ENCODE data around the gene PROCR. TPM values are rescaled to one million over a fixed set of nuclear protein-coding genes. Genes with fewer than 3 reads are reported as not detected.

Gene PROCR
- total RNA-seq, 4 donors from 2014 or later: 16.4 to 26.6 (median 23.4) TPM

- Histone ChIP-seq H3K27me3 (no peaks in the 10 kb centered on the region), H3K4me3 (peak overlapping the region; percentile 44), H3K27ac (peak overlapping the region; percentile 30), H3K36me3 (peaks cover 4% of the 10 kb centered on the region), H3K4me1 (peaks cover 29% of the 10 kb centered on the region), H3K9me3 (no peaks in the 10 kb centered on the region)
- 78% methylated on average over 12 of the region's 12 CpGs for WGBS
- no peak for TF ChIP-seq EP300 (IDR thresholded peaks at IDR 0.05)
- no peak for TF ChIP-seq POLR2AphosphoS5 (IDR thresholded peaks at IDR 0.05)
- TF ChIP-seq, protein P1, sequence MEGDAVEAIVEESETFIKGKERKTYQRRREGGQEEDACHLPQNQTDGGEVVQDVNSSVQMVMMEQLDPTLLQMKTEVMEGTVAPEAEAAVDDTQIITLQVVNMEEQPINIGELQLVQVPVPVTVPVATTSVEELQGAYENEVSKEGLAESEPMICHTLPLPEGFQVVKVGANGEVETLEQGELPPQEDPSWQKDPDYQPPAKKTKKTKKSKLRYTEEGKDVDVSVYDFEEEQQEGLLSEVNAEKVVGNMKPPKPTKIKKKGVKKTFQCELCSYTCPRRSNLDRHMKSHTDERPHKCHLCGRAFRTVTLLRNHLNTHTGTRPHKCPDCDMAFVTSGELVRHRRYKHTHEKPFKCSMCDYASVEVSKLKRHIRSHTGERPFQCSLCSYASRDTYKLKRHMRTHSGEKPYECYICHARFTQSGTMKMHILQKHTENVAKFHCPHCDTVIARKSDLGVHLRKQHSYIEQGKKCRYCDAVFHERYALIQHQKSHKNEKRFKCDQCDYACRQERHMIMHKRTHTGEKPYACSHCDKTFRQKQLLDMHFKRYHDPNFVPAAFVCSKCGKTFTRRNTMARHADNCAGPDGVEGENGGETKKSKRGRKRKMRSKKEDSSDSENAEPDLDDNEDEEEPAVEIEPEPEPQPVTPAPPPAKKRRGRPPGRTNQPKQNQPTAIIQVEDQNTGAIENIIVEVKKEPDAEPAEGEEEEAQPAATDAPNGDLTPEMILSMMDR (IDR thresholded peaks at IDR 0.05): no peak
- no peak for TF ChIP-seq POLR2A (IDR thresholded peaks at IDR 0.05)
- DNase-seq (ENCODE audit: low spot score in 2 of 2): no peak
These were observed 1.8 kb downstream of the PROCR start for GRCh38 chr20:35173576-35174192.

DNA sequence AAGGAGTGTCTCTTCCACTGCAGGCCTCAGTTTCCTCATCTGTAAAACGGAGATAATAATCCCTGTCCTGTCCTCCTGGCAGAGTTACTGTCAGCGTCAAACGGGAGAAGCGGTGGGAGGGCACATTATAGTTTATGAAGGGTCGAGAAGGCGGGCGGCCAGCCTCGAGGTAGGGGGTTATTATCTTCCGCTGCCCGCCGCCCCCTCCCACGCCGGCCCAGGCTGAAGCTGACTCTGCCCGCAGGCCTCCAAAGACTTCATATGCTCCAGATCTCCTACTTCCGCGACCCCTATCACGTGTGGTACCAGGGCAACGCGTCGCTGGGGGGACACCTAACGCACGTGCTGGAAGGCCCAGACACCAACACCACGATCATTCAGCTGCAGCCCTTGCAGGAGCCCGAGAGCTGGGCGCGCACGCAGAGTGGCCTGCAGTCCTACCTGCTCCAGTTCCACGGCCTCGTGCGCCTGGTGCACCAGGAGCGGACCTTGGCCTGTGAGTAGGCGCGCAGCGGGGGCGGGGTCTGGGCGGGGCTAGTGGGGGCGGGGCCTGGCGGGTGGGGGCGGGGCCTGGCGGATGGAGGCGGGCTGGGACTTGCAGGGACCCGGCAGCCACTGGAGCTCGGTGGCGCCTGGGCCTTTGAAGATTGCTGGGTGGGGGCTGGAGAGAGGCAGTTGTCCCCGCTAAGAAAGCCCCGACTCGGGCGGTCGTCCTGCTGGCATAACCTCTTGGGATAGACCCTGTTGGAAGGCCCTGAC is 2.8 kb downstream of the PROCR start:
- Histone ChIP-seq H3K27me3 (no peaks in the 10 kb centered on the region), H3K9me3 (no peaks in the 10 kb centered on the region), H3K36me3 (peaks cover 4% of the 10 kb centered on the region), H3K4me1 (peaks cover 29% of the 10 kb centered on the region), H3K27ac (no peak overlapping the region), H3K4me3 (peak overlapping the region; percentile 44)
- WGBS: 81% methylated on average over 30 of the region's 49 CpGs
- no peak for DNase-seq (ENCODE audit: low spot score in 2 of 2)
- no peak for TF ChIP-seq POLR2A (IDR thresholded peaks at IDR 0.05)
- TF ChIP-seq POLR2AphosphoS5 (IDR thresholded peaks at IDR 0.05): no peak
- TF ChIP-seq, protein P1 (IDR thresholded peaks at IDR 0.05): no peak
- no peak for TF ChIP-seq EP300 (IDR thresholded peaks at IDR 0.05)

DNA sequence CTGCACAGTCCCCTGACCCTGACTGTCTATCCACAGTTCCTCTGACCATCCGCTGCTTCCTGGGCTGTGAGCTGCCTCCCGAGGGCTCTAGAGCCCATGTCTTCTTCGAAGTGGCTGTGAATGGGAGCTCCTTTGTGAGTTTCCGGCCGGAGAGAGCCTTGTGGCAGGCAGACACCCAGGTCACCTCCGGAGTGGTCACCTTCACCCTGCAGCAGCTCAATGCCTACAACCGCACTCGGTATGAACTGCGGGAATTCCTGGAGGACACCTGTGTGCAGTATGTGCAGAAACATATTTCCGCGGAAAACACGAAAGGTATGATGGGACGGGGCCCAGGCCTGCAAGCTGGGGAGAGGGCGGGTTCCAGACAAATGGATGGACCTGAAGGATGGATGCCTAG is 4.3 kb downstream of the PROCR start:
- Histone ChIP-seq H3K27ac (no peak overlapping the region), H3K4me3 (no peak overlapping the region), H3K4me1 (peaks cover 28% of the 10 kb centered on the region), H3K27me3 (no peaks in the 10 kb centered on the region), H3K36me3 (peaks cover 4% of the 10 kb centered on the region), H3K9me3 (no peaks in the 10 kb centered on the region)
- 94% methylated on average over 14 of the region's 14 CpGs for WGBS
- no peak for TF ChIP-seq POLR2A (IDR thresholded peaks at IDR 0.05)
- TF ChIP-seq, protein P1 (IDR thresholded peaks at IDR 0.05): no peak
- TF ChIP-seq POLR2AphosphoS5 (IDR thresholded peaks at IDR 0.05): no peak
- TF ChIP-seq EP300 (IDR thresholded peaks at IDR 0.05): no peak
- no peak for DNase-seq (ENCODE audit: low spot score in 2 of 2)

DNA sequence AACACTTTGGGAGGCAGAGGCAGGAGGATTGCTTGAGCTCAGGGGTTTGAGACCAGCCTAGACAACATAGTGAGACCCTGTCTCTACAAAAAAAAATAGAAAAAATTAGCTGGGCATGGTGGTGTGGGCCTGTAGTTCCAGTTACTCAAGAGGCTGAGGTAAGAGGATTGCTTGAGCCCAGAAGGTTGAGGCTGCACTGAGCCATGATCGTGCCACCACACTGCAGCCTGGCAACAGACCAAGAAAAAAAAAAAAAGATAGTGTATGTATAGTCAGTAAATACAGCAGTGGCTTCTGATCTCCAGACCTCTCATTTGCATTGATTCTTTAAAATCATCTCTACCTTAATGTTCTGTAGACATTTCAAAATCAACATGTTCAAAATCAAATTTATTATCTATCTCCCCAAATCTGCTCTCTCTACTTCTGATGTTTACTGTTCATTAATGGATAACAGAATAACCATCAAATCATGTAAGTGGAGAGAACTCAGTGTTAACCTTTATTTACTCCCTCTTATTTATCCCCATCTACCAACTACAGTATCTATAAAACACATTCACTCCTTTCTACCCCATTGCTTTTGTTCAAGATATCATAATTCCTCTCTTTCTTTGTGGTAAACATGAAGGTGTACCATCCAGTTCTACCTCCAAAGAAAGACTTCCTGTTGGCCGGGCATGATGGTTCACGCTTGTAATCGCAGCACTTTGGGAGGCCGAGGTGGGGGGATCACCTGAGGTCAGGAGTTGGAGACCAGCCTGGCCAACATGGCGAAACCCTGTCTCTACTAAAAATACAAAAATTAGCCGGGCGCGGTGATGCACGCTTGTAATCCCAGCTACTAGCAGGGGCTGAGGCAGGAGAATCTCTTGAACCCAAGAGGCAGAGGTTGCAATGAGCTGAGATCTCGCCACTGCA is 7.7 kb downstream of the PROCR start:
- TF ChIP-seq, protein P1 (IDR thresholded peaks at IDR 0.05): no peak
- no peak for TF ChIP-seq POLR2AphosphoS5 (IDR thresholded peaks at IDR 0.05)
- no peak for TF ChIP-seq EP300 (IDR thresholded peaks at IDR 0.05)
- TF ChIP-seq POLR2A (IDR thresholded peaks at IDR 0.05): no peak
- 91% methylated on average over 11 of the region's 11 CpGs for WGBS
- H3K27me3 ChIP-seq: no peaks in the 10 kb centered on the region
- H3K4me1 ChIP-seq: peaks cover 2% of the 10 kb centered on the region
- DNase-seq (ENCODE audit: low spot score in 2 of 2): no peak
- no peaks in the 10 kb centered on the region for H3K9me3 ChIP-seq
- peaks cover 4% of the 10 kb centered on the region for H3K36me3 ChIP-seq
- no peak overlapping the region for H3K4me3 ChIP-seq
- H3K27ac ChIP-seq: no peak overlapping the region
